Measurements from ENCODE around the gene NAA38.

DNA sequence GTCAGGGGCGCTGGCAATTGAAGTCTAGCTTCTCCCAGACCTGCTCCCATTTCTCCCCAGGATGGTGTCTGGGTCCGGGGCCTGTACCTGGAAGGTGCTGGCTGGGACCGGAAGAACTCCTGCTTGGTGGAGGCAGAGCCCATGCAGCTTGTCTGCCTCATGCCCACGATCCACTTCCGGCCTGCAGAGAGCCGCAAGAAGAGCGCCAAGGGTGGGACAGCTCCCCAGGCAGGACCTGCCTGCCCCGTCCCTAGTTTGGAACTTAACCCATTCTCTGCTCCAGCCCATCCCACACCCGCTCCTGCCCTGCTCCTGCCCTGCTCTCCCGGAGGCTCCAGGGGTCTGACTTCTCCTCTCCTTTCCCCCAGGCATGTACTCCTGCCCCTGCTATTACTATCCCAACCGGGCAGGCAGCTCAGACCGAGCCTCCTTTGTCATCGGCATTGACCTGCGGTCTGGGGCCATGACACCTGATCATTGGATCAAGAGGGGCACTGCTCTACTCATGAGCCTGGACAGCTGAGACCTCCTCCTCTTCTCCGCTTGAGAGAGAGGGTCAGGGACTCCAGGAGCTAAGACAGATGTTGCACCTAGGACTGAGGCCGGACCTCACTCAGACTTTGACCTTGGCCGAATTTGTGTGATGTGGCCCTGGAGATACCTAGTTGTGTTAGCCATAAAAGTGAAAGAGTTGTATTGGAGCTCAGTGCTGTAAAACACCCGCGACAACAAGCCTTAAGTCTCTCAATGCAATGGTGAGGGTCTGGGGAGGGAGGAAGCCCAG lies 24.2 kb downstream of the NAA38 start:
- TF ChIP-seq CTCF (IDR thresholded peaks at IDR 0.05), result no peak
- TF ChIP-seq EZH2 (IDR thresholded peaks at IDR 0.05), result no peak
- TF ChIP-seq EZH2phosphoT487 (IDR thresholded peaks at IDR 0.05), result no peak
